Stimulated activated CD4-positive, alpha-beta T cell treated with anti-CD3 and anti-CD28 coated beads, TNF-alpha, amount 100 ng/mL, for 24 hours (primary cell): ENCODE measurements around the gene SLC35F6.
A peak's percentile ranks its signal among the peaks of the same experiment; 100 is the strongest.
"Not testable (repeated sequence)": the region's sequence is repeated elsewhere in the genome, so short reads cannot be mapped to it uniquely, and the experiment has no call there.

Experiments used
- DNase-seq, 3 experiments: peaks; one replicate each; pipeline ENCODE4 v3.0.0-alpha.2; 2020; ENCODE audit warnings: low read depth in 3 of 3

Gene SLC35F6

GRCh38 chr2:26784570-26785234 is 20.6 kb downstream of the SLC35F6 start:
- no peak for DNase-seq

- DNase-seq, result peak; percentile 86 to 95 (median 93)
Measured at GRCh38 chr2:26785431-26786206, 21.5 kb downstream of the SLC35F6 start, which contains the start of gene CENPA. CENPA (plus strand) TSS chr2:26786056; CDS start chr2:26786197, 141 bp downstream.

- peak in 1 of 3 experiments; percentile 28 for DNase-seq
Measured at GRCh38 chr2:26786207-26787028, 22.3 kb downstream of the SLC35F6 start.

GRCh38 chr2:26792720-26793119 is 28.6 kb downstream of the SLC35F6 start:
- DNase-seq, result no peak

GRCh38 chr2:26793518-26793917 is 29.4 kb downstream of the SLC35F6 start:
- DNase-seq, result no peak

- DNase-seq, result not testable (repeated sequence)
Measured at GRCh38 chr2:26795135-26795534, 31.1 kb downstream of the SLC35F6 start.

- DNase-seq, result no peak
Measured at GRCh38 chr2:26801328-26801727, 37.2 kb downstream of the SLC35F6 start.

- DNase-seq, result no peak
Measured at GRCh38 chr2:26801796-26802195, 37.7 kb downstream of the SLC35F6 start.

- no peak for DNase-seq
Measured at GRCh38 chr2:26805241-26805676, 41.2 kb downstream of the SLC35F6 start.

- no peak for DNase-seq
Measured at GRCh38 chr2:26807788-26808460, 43.8 kb downstream of the SLC35F6 start.

- DNase-seq, result no peak
Measured at GRCh38 chr2:26809211-26809610, 45.1 kb downstream of the SLC35F6 start.

GRCh38 chr2:26809876-26810577 is 45.9 kb downstream of the SLC35F6 start:
- DNase-seq, result no peak

- DNase-seq, result no peak
Measured at GRCh38 chr2:26811261-26811660, 47.2 kb downstream of the SLC35F6 start.

- no peak for DNase-seq
Measured at GRCh38 chr2:26811791-26812694, 48.0 kb downstream of the SLC35F6 start.

- no peak for DNase-seq
Measured at GRCh38 chr2:26812731-26813130, 48.6 kb downstream of the SLC35F6 start.

GRCh38 chr2:26814072-26814765 is 50.1 kb downstream of the SLC35F6 start:
- not testable (repeated sequence) for DNase-seq

GRCh38 chr2:26816893-26817292 is 52.8 kb downstream of the SLC35F6 start:
- no peak for DNase-seq

GRCh38 chr2:26818255-26818654 is 54.2 kb downstream of the SLC35F6 start:
- no peak for DNase-seq

- no peak for DNase-seq
Measured at GRCh38 chr2:26818972-26819371, 54.9 kb downstream of the SLC35F6 start.
